Ishikawa (cell line): Measurements from ENCODE around the gene MED19.

Experiments
- CEBPB ChIP-seq: IDR thresholded peaks from 2 replicates; pipeline ENCODE4 v1.6.1; 2012
- CREB1 ChIP-seq: IDR thresholded peaks from 2 replicates; pipeline ENCODE4 v1.6.1; 2012; ENCODE audit warnings: low read depth
- EGR1 ChIP-seq: IDR thresholded peaks from 2 replicates; pipeline ENCODE4 v1.6.1; 2012
- EP300 ChIP-seq: IDR thresholded peaks from 2 replicates; pipeline ENCODE4 v1.6.1; 2012; ENCODE audit warnings: borderline replicate concordance
- FOXM1 ChIP-seq: IDR thresholded peaks from 2 replicates; pipeline ENCODE4 v1.6.1; 2012; ENCODE audit warnings: low read depth, borderline replicate concordance
- NFIC ChIP-seq: IDR thresholded peaks from 2 replicates; pipeline ENCODE4 v1.6.1; 2012
- RAD21 ChIP-seq: IDR thresholded peaks from 2 replicates; pipeline ENCODE4 v1.6.1; 2012; ENCODE audit warnings: low read depth
- TAF1 ChIP-seq: IDR thresholded peaks from 2 replicates; pipeline ENCODE4 v1.6.1; 2012; ENCODE audit warnings: low read depth, mild to moderate bottlenecking
- TCF12 ChIP-seq: IDR thresholded peaks from 2 replicates; pipeline ENCODE4 v1.6.1; 2012; ENCODE audit warnings: low read depth
- TEAD4 ChIP-seq: IDR thresholded peaks from 2 replicates; pipeline ENCODE4 v1.6.1; 2012
- USF1 ChIP-seq: IDR thresholded peaks from 2 replicates; pipeline ENCODE4 v1.6.1; 2012
- YY1 ChIP-seq: IDR thresholded peaks from 2 replicates; pipeline ENCODE4 v1.6.1; 2012; ENCODE audit warnings: low read depth
- ZBTB7A ChIP-seq: IDR thresholded peaks from 2 replicates; pipeline ENCODE4 v1.6.1; 2012; ENCODE audit warnings: low read depth
- TF ChIP-seq, protein P1 (sequence below): IDR thresholded peaks from 2 replicates; pipeline ENCODE4 v1.6.1; 2012
- TF ChIP-seq, protein P2 (sequence below): IDR thresholded peaks from 2 replicates; pipeline ENCODE4 v1.6.1; 2012; ENCODE audit warnings: low read depth, mild to moderate bottlenecking

MED19 gene

GRCh38 chr11:57746920-57747319, 34.9 kb upstream of the MED19 start:
- TF ChIP-seq, protein P1, sequence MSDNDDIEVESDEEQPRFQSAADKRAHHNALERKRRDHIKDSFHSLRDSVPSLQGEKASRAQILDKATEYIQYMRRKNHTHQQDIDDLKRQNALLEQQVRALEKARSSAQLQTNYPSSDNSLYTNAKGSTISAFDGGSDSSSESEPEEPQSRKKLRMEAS, result no peak
- TF ChIP-seq RAD21 (no peak), TAF1 (no peak), EP300 (no peak), USF1 (no peak), CREB1 (no peak), YY1 (no peak), NFIC (no peak), ZBTB7A (no peak), TCF12 (no peak), FOXM1 (no peak), EGR1 (no peak), CEBPB (no peak), TEAD4 (no peak)
- TF ChIP-seq, protein P2, sequence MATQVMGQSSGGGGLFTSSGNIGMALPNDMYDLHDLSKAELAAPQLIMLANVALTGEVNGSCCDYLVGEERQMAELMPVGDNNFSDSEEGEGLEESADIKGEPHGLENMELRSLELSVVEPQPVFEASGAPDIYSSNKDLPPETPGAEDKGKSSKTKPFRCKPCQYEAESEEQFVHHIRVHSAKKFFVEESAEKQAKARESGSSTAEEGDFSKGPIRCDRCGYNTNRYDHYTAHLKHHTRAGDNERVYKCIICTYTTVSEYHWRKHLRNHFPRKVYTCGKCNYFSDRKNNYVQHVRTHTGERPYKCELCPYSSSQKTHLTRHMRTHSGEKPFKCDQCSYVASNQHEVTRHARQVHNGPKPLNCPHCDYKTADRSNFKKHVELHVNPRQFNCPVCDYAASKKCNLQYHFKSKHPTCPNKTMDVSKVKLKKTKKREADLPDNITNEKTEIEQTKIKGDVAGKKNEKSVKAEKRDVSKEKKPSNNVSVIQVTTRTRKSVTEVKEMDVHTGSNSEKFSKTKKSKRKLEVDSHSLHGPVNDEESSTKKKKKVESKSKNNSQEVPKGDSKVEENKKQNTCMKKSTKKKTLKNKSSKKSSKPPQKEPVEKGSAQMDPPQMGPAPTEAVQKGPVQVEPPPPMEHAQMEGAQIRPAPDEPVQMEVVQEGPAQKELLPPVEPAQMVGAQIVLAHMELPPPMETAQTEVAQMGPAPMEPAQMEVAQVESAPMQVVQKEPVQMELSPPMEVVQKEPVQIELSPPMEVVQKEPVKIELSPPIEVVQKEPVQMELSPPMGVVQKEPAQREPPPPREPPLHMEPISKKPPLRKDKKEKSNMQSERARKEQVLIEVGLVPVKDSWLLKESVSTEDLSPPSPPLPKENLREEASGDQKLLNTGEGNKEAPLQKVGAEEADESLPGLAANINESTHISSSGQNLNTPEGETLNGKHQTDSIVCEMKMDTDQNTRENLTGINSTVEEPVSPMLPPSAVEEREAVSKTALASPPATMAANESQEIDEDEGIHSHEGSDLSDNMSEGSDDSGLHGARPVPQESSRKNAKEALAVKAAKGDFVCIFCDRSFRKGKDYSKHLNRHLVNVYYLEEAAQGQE, result no peak

DNA sequence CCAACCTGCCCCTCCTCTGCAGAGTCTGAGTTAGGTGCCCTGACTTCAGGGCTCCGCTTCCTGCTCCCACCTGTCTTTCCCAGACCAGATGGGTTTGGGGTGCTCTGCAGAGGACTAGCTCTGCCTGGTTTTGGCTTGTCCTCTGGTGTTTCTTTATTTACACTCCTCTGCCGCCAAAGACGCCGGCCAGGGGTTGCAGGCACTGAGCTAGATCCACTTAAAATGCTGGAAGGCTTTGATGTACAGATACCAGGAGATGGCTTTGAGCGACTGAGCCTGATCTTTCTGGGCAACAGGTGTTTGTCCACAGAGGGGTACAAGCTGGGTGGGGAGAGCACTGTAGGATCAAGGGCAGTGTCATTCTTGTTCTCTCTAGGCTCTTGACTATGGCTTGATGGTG, 33.2 kb upstream of the MED19 start:
- TF ChIP-seq, protein P1, result no peak
- TF ChIP-seq TAF1, result no peak
- no peak for TF ChIP-seq ZBTB7A
- TF ChIP-seq TCF12, result no peak
- TF ChIP-seq EGR1, result no peak
- TF ChIP-seq NFIC, result no peak
- TF ChIP-seq FOXM1, result no peak

GRCh38 chr11:57744357-57744756, 32.3 kb upstream of the MED19 start:
- TF ChIP-seq NFIC (no peak), CREB1 (no peak), USF1 (no peak), FOXM1 (no peak), TAF1 (no peak), CEBPB (no peak)
- TF ChIP-seq, protein P2, result no peak

- TF ChIP-seq CREB1, result no peak
- no peak for TF ChIP-seq TAF1
- no peak for TF ChIP-seq EGR1
- no peak for TF ChIP-seq ZBTB7A
- no peak for TF ChIP-seq FOXM1
- TF ChIP-seq, protein P2, result no peak
- TF ChIP-seq TEAD4, result no peak
- TF ChIP-seq RAD21, result no peak
- TF ChIP-seq, protein P1, result no peak
- no peak for TF ChIP-seq TCF12
- no peak for TF ChIP-seq YY1
- TF ChIP-seq EP300, result no peak
- TF ChIP-seq USF1, result no peak
- no peak for TF ChIP-seq CEBPB
- TF ChIP-seq NFIC, result no peak
Observed at GRCh38 chr11:57742087-57742452, 30.1 kb upstream of the MED19 start.
